Cardiac fibroblast (primary cell): ENCODE data around the gene NHS.

Experiments
- DNase-seq, 2 donors: peaks; one replicate each; pipeline versions ENCODE4 v3.0.0 to v3.0.0-alpha.2; 2010; ENCODE audit warnings: low read depth in 2 of 2
- H3K4me3 ChIP-seq, 2 donors: replicated peaks in 1 of 2; 1 replicate in 1 of 2; 2 replicates in 1 of 2; pipeline ENCODE4 v1.5.1; 2011; ENCODE audit warnings: low read depth in 2 of 2, low read length in 2 of 2, mild to moderate bottlenecking in 2 of 2, moderate library complexity in 1 of 2
- CTCF ChIP-seq: IDR thresholded peaks from one replicate; pipeline ENCODE4 v1.5.1; 2011; ENCODE audit warnings: low read depth, mild to moderate bottlenecking, low read length, inconsistent platforms

NHS gene

GRCh38 chrX:17608888-17609287 lies 233.9 kb downstream of the NHS start:
- H3K4me3 ChIP-seq = no peak overlapping the region
- TF ChIP-seq CTCF = no peak
- no peak for DNase-seq

- H3K4me3 ChIP-seq = no peak overlapping the region
- TF ChIP-seq CTCF = no peak
- DNase-seq = no peak
Observed at GRCh38 chrX:17610788-17611187, 235.8 kb downstream of the NHS start.

GRCh38 chrX:17613979-17614588 lies 239.1 kb downstream of the NHS start:
- no peak overlapping the region for H3K4me3 ChIP-seq
- DNase-seq = no peak
- TF ChIP-seq CTCF = no peak

- DNase-seq = no peak
- no peak overlapping the region for H3K4me3 ChIP-seq
- no peak for TF ChIP-seq CTCF
Observed at GRCh38 chrX:17616936-17617335, 241.9 kb downstream of the NHS start.

GRCh38 chrX:17617806-17618205 lies 242.8 kb downstream of the NHS start:
- DNase-seq = no peak
- H3K4me3 ChIP-seq = no peak overlapping the region
- TF ChIP-seq CTCF = no peak

GRCh38 chrX:17621566-17622270 lies 246.7 kb downstream of the NHS start:
- H3K4me3 ChIP-seq = no peak overlapping the region
- no peak for DNase-seq
- TF ChIP-seq CTCF = no peak

GRCh38 chrX:17622331-17622730 lies 247.3 kb downstream of the NHS start:
- no peak for DNase-seq
- no peak for TF ChIP-seq CTCF
- H3K4me3 ChIP-seq = no peak overlapping the region
